K562 (cell line): ENCODE measurements around the gene ITGB2. TPM values are rescaled to one million over a fixed set of nuclear protein-coding genes. Genes with fewer than 3 reads are reported as not detected.

Source experiments
- E2F6 ChIP-seq, 2 experiments: IDR thresholded peaks; 2 replicates each; pipeline ENCODE4 v1.6.1; 2011; ENCODE audit warnings: borderline replicate concordance in 1 of 2, control low read depth in 1 of 2, low read depth in 1 of 2, low read length in 1 of 2, mild to moderate bottlenecking in 1 of 2, mixed read lengths in 1 of 2, moderate library complexity in 1 of 2; ENCODE audit not compliant: insufficient read depth in 1 of 2, insufficient read length in 1 of 2, poor library complexity in 1 of 2, severe bottlenecking in 1 of 2; ENCODE audit errors: extremely low read depth in 1 of 2
- MGA ChIP-seq: fragments of 450-650 bp; IDR thresholded peaks from 2 replicates; pipeline ENCODE4 v1.6.1; 2016; ENCODE audit warnings: mild to moderate bottlenecking, moderate library complexity
- NR2C1 ChIP-seq, 2 experiments: fragments of 450-650 bp; IDR thresholded peaks; 2 replicates each; pipeline ENCODE4 v1.6.1; 2017; ENCODE audit warnings: mild to moderate bottlenecking in 2 of 2, antibody characterized with exemption in 1 of 2, inconsistent platforms in 1 of 2, missing compliant biosample characterization in 1 of 2, missing genetic modification characterization in 1 of 2
- RBM17 ChIP-seq: fragments of 200-400 bp; formaldehyde crosslinking; IDR thresholded peaks from 2 replicates; pipeline ENCODE4 v1.6.1; 2017; ENCODE audit warnings: low read depth, mild to moderate bottlenecking, low read length, borderline replicate concordance
- RBM25 ChIP-seq: fragments of 200-400 bp; formaldehyde crosslinking; IDR thresholded peaks from 2 replicates; pipeline ENCODE4 v1.6.1; 2018; ENCODE audit warnings: low read length, low read depth, moderate library complexity; ENCODE audit not compliant: severe bottlenecking
- SMARCA4 ChIP-seq: fragments of 450-650 bp; IDR thresholded peaks from 2 replicates; pipeline ENCODE4 v1.6.1; 2016
- ZNF764 ChIP-seq: fragments of 250-450 bp; sonication (Bioruptor Pico); IDR thresholded peaks from 2 replicates; pipeline ENCODE4 v1.4.0; 2020; ENCODE audit warnings: low read depth, mild to moderate bottlenecking, moderate library complexity
- polyA plus RNA-seq, 8 experiments: library from polyadenylated mRNA; depleted of rRNA in 4 of 8; stranded (reverse) in 5 of 8; unstranded in 3 of 8; fragments of >200 nt; fragmentation: Nextera tagmentation in 2 of 8; fragmentation: Illumina TruSeq in 1 of 8; extraction: Ambion mirVana in 2 of 8; extraction: Trizol in 1 of 8; gene quantifications; 2 replicates each; pipeline versions ENCODE4 v1.2.1 to v1.2.3, GENCODE V29; 2011 to 2014; ENCODE audit warnings: inconsistent platforms in 1 of 8, missing spikeins in 1 of 8
- total RNA-seq, 7 experiments: library from RNA; depleted of rRNA in 6 of 7; stranded (reverse); fragments of >200 nt in 6 of 7; fragmentation: Illumina TruSeq in 2 of 7; extraction: Trizol in 2 of 7; gene quantifications; 2 replicates each; pipeline versions ENCODE4 v1.2.1 to v1.2.3, GENCODE V29; 2011 to 2021; ENCODE audit warnings: low replicate concordance in 1 of 7
- TF ChIP-seq, protein P1 (sequence below): fragments of 200-800 bp; sonication (Bioruptor generic); IDR thresholded peaks from 2 replicates; pipeline ENCODE4 v1.6.1; 2017; ENCODE audit warnings: missing genetic modification characterization, missing compliant biosample characterization
- TF ChIP-seq, protein P2 (sequence below): sonication (generic); formaldehyde crosslinking; IDR thresholded peaks from 2 replicates; pipeline ENCODE4 v1.8.1; 2023; ENCODE audit warnings: mild to moderate bottlenecking, missing genetic modification reagents

The ITGB2 gene
- total and polyA plus RNA-seq, 9 of the 15 experiments (the other 6 are each of a cell fraction or from before 2014, with no cell fraction given), result 0.07 to 1.3 (median 0.51) TPM; not detected in 2

- TF ChIP-seq MGA (peak; percentile 96), RBM25 (no peak), RBM17 (no peak), ZNF764 (CRISPR knock-in tag) (no peak), E2F6 (IDR thresholded peaks at IDR 0.05; ENCODE audit: borderline replicate concordance in 1 of 2, extremely low read depth in 1 of 2, insufficient read depth in 1 of 2, insufficient read length in 1 of 2, low read depth in 1 of 2, low read length in 1 of 2, poor library complexity in 1 of 2, severe bottlenecking in 1 of 2) (peak; percentile 66 to 89), NR2C1 (IDR thresholded peaks at IDR 0.05) (peak; percentile 89), NR2C1 (tag; IDR thresholded peaks at IDR 0.05) (peak; percentile 93), SMARCA4 (peak; percentile 42; the same call in 1 of the 2 replicates)
- TF ChIP-seq, protein P1, sequence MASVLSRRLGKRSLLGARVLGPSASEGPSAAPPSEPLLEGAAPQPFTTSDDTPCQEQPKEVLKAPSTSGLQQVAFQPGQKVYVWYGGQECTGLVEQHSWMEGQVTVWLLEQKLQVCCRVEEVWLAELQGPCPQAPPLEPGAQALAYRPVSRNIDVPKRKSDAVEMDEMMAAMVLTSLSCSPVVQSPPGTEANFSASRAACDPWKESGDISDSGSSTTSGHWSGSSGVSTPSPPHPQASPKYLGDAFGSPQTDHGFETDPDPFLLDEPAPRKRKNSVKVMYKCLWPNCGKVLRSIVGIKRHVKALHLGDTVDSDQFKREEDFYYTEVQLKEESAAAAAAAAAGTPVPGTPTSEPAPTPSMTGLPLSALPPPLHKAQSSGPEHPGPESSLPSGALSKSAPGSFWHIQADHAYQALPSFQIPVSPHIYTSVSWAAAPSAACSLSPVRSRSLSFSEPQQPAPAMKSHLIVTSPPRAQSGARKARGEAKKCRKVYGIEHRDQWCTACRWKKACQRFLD (CRISPR knock-in tag), result peak; percentile 69; the same call in 1 of the 2 replicates
- TF ChIP-seq, protein P2, sequence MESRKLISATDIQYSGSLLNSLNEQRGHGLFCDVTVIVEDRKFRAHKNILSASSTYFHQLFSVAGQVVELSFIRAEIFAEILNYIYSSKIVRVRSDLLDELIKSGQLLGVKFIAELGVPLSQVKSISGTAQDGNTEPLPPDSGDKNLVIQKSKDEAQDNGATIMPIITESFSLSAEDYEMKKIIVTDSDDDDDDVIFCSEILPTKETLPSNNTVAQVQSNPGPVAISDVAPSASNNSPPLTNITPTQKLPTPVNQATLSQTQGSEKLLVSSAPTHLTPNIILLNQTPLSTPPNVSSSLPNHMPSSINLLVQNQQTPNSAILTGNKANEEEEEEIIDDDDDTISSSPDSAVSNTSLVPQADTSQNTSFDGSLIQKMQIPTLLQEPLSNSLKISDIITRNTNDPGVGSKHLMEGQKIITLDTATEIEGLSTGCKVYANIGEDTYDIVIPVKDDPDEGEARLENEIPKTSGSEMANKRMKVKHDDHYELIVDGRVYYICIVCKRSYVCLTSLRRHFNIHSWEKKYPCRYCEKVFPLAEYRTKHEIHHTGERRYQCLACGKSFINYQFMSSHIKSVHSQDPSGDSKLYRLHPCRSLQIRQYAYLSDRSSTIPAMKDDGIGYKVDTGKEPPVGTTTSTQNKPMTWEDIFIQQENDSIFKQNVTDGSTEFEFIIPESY, result peak; percentile 75; the same call in 1 of the 2 replicates
Measured at GRCh38 chr21:44939532-44940115, 18.9 kb upstream of the ITGB2 start, which contains the start of gene SLX9 (continued).
